Lower leg skin (tissue), 3 donors: ENCODE data around the gene UBE2L6.

Experiments
- CTCF ChIP-seq, 3 donors: fragments of 450-650 bp; IDR thresholded peaks; one replicate each; pipeline ENCODE4 v1.5.1; 2016; ENCODE audit warnings: antibody characterized with exemption in 3 of 3, mild to moderate bottlenecking in 3 of 3, moderate library complexity in 2 of 3
- POLR2A ChIP-seq, 2 donors: fragments of 450-650 bp; IDR thresholded peaks; one replicate each; pipeline ENCODE4 v1.6.1; 2016 to 2017; ENCODE audit warnings: antibody characterized with exemption in 2 of 2, mild to moderate bottlenecking in 1 of 2, moderate library complexity in 1 of 2

DNA sequence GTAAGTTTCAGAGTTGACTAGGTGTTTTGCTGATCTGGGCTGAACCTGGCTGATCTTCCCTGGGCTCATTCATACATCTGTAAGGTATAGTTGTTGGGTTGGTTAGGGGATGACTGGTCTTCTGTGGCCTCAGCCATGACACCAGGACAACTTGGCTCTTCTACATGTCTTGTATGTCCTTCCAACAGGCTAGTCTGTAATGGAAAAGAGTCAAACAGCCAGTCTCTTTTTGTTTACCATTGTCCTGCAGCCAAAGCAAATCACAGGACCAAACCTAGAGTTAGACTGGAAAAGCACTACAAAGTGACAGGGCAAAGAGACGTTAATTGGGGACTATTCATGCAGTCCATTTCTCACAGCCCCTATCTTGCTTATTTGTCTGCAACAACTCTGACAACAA lies 47.8 kb upstream of the UBE2L6 start:
- TF ChIP-seq CTCF (IDR thresholded peaks at IDR 0.05), result no peak
- TF ChIP-seq POLR2A (IDR thresholded peaks at IDR 0.05), result no peak
